Liver (tissue), 9 donors: ENCODE data around the gene CAV1. TPM values are rescaled to one million over a fixed set of nuclear protein-coding genes. Genes with fewer than 3 reads are reported as not detected.

Source experiments
- DNase-seq: peaks from one replicate; pipeline ENCODE4 v3.0.0-alpha.2; 2017; ENCODE audit warnings: low spot score
- H3K27ac ChIP-seq, 2 donors: one replicate each; pipeline ENCODE4 v1.7.0; 2013; ENCODE audit warnings: inconsistent platforms in 2 of 2, low read length in 2 of 2, control low read depth in 1 of 2, low read depth in 1 of 2, mild to moderate bottlenecking in 1 of 2
- H3K27me3 ChIP-seq, 4 donors: one replicate each; pipeline versions ENCODE4 v1.6.1 to v1.7.0; 2013; ENCODE audit warnings: low read length in 3 of 4, inconsistent platforms in 1 of 4, mild to moderate bottlenecking in 1 of 4, moderate library complexity in 1 of 4; ENCODE audit not compliant: control insufficient read depth in 4 of 4, insufficient read depth in 4 of 4
- H3K36me3 ChIP-seq, 4 donors: one replicate each; pipeline versions ENCODE4 v1.6.1 to v1.7.0; 2013; ENCODE audit warnings: low read length in 3 of 4, mild to moderate bottlenecking in 3 of 4, low read depth in 1 of 4, moderate library complexity in 1 of 4; ENCODE audit not compliant: control insufficient read depth in 4 of 4, insufficient read depth in 3 of 4
- H3K4me1 ChIP-seq, 4 donors: one replicate each; pipeline versions ENCODE4 v1.6.1 to v1.7.0; 2013; ENCODE audit warnings: low read length in 3 of 4, mild to moderate bottlenecking in 3 of 4, moderate library complexity in 1 of 4; ENCODE audit not compliant: control insufficient read depth in 4 of 4, insufficient read depth in 4 of 4
- H3K4me3 ChIP-seq, 3 donors: one replicate each; pipeline versions ENCODE4 v1.6.1 to v1.7.0; 2013; ENCODE audit warnings: low read length in 3 of 3, control low read depth in 1 of 3, low read depth in 1 of 3, mild to moderate bottlenecking in 1 of 3
- H3K9ac ChIP-seq, 2 donors: one replicate each; pipeline ENCODE4 v1.7.0; 2013; ENCODE audit warnings: low read length in 2 of 2, mild to moderate bottlenecking in 2 of 2, moderate library complexity in 2 of 2, control low read depth in 1 of 2, low read depth in 1 of 2
- H3K9me3 ChIP-seq, 4 donors: one replicate each; pipeline versions ENCODE4 v1.6.1 to v1.7.0; 2013; ENCODE audit warnings: low read length in 3 of 4; ENCODE audit not compliant: control insufficient read depth in 4 of 4
- ATF3 ChIP-seq: IDR thresholded peaks from 2 replicates; pipeline ENCODE4 v1.6.1; 2016; ENCODE audit warnings: antibody characterized with exemption
- CTCF ChIP-seq: fragments of 150-350 bp; IDR thresholded peaks from 2 replicates; pipeline ENCODE4 v1.5.1; 2017; ENCODE audit warnings: improper control_type of control experiment, low read depth, low read length; ENCODE audit not compliant: missing input control
- EGR1 ChIP-seq, 2 donors: IDR thresholded peaks; 2 replicates each; pipeline ENCODE4 v1.6.1; 2016 to 2018; ENCODE audit warnings: antibody characterized with exemption in 2 of 2, low read depth in 2 of 2
- FOXA1 ChIP-seq: IDR thresholded peaks from 2 replicates; pipeline ENCODE4 v1.6.1; 2016; ENCODE audit warnings: antibody characterized with exemption
- FOXA2 ChIP-seq: IDR thresholded peaks from 2 replicates; pipeline ENCODE4 v1.6.1; 2016; ENCODE audit warnings: antibody characterized with exemption
- GABPA ChIP-seq, 2 donors: IDR thresholded peaks in 1 of 2; conservative IDR thresholded peaks in 1 of 2; 2 replicates each; pipeline ENCODE4 v1.6.1; 2016; ENCODE audit warnings: antibody characterized with exemption in 2 of 2, mild to moderate bottlenecking in 1 of 2, moderate library complexity in 1 of 2
- HNF4A ChIP-seq, 2 donors: conservative IDR thresholded peaks; 2 replicates each; pipeline ENCODE4 v1.6.1; 2016; ENCODE audit warnings: antibody characterized with exemption in 2 of 2, mild to moderate bottlenecking in 2 of 2
- HNF4G ChIP-seq: IDR thresholded peaks from 2 replicates; pipeline ENCODE4 v1.6.1; 2016; ENCODE audit warnings: antibody characterized with exemption
- JUND ChIP-seq, 2 donors: IDR thresholded peaks; 2 replicates each; pipeline ENCODE4 v1.6.1; 2016; ENCODE audit warnings: antibody characterized with exemption in 2 of 2
- MAX ChIP-seq: IDR thresholded peaks from 2 replicates; pipeline ENCODE4 v1.6.1; 2016; ENCODE audit warnings: antibody characterized with exemption
- NR2F2 ChIP-seq: IDR thresholded peaks from 2 replicates; pipeline ENCODE4 v1.6.1; 2016; ENCODE audit warnings: antibody characterized with exemption
- RAD21 ChIP-seq, 2 donors: IDR thresholded peaks; 2 replicates each; pipeline ENCODE4 v1.6.1; 2016; ENCODE audit warnings: antibody characterized with exemption in 2 of 2, mild to moderate bottlenecking in 2 of 2
- REST ChIP-seq: IDR thresholded peaks from 2 replicates; pipeline ENCODE4 v1.6.1; 2016; ENCODE audit warnings: antibody characterized with exemption, mild to moderate bottlenecking
- RXRA ChIP-seq, 2 donors: IDR thresholded peaks; 2 replicates each; pipeline ENCODE4 v1.6.1; 2017 to 2018; ENCODE audit warnings: antibody characterized with exemption in 2 of 2, mild to moderate bottlenecking in 1 of 2
- SP1 ChIP-seq: IDR thresholded peaks from 2 replicates; pipeline ENCODE4 v1.6.1; 2018; ENCODE audit warnings: antibody characterized with exemption, mild to moderate bottlenecking
- TAF1 ChIP-seq: conservative IDR thresholded peaks from 2 replicates; pipeline ENCODE4 v1.6.1; 2016; ENCODE audit warnings: antibody characterized with exemption, mild to moderate bottlenecking
- YY1 ChIP-seq: IDR thresholded peaks from 2 replicates; pipeline ENCODE4 v1.6.1; 2016; ENCODE audit warnings: antibody characterized with exemption, mild to moderate bottlenecking
- ZBTB33 ChIP-seq: IDR thresholded peaks from 2 replicates; pipeline ENCODE4 v1.6.1; 2016; ENCODE audit warnings: antibody characterized with exemption
- WGBS: extraction: QIAGEN DNeasy Blood & Tissue Kit; methylation state at CpG from one replicate; pipeline ENCODE4 v1.1.7; 2013; 5-methylcytosine and 5-hydroxymethylcytosine counted together
- polyA plus RNA-seq, 2 donors: library from polyadenylated mRNA; stranded (reverse) in 1 of 2; unstranded in 1 of 2; fragments of 200-250 nt in 1 of 2; fragments of >200 nt in 1 of 2; fragmentation: Nextera tagmentation in 1 of 2; extraction: Ambion mirVana in 1 of 2; gene quantifications; one replicate each; pipeline versions ENCODE4 v1.2.1 to v1.2.3, GENCODE V29; 2013 to 2015
- total RNA-seq, 2 donors: library from RNA; depleted of rRNA; stranded (reverse); fragments of >200 nt; gene quantifications; one replicate each; pipeline ENCODE4 v1.2.3, GENCODE V29; 2014
- donor health status: healthy.
- donor health status: healthy.
- donor health status: healthy.
- donor health status: healthy.
- donor health status: healthy.

Gene CAV1
- total and polyA plus RNA-seq, 4 donors = 9.9 to 13.4 (median 11.6) TPM

GRCh38 chr7:116505278-116505677 is 19.6 kb upstream of the CAV1 start (continued):
- TF ChIP-seq CTCF (no peak), YY1 (no peak), FOXA1 (no peak), EGR1 (IDR thresholded peaks at IDR 0.05; ENCODE audit: low read depth in 2 of 2) (no peak)

- H3K4me1 ChIP-seq = peaks cover 0 to 17% (median 8%) of the 10 kb centered on the region in 4 donors
- no peak overlapping the region for H3K4me3 ChIP-seq
- no peak for TF ChIP-seq FOXA2
- TF ChIP-seq ZBTB33 = no peak
- TF ChIP-seq TAF1 = no peak
- TF ChIP-seq JUND (IDR thresholded peaks at IDR 0.05) = no peak
- TF ChIP-seq ATF3 = no peak
- TF ChIP-seq EGR1 (IDR thresholded peaks at IDR 0.05; ENCODE audit: low read depth in 2 of 2) = no peak
- TF ChIP-seq HNF4G = no peak
- TF ChIP-seq MAX = no peak
- no peak for TF ChIP-seq NR2F2
- TF ChIP-seq GABPA (IDR thresholded peaks at IDR 0.05 in 1 of 2, conservative IDR thresholded peaks at IDR 0.05 in 1 of 2) = no peak
- TF ChIP-seq YY1 = no peak
- no peak for TF ChIP-seq SP1
- no peak for TF ChIP-seq REST
- TF ChIP-seq HNF4A (conservative IDR thresholded peaks at IDR 0.05) = no peak
- no peak for TF ChIP-seq CTCF
- no peak for TF ChIP-seq RXRA (IDR thresholded peaks at IDR 0.05)
- TF ChIP-seq FOXA1 = no peak
- no peak for TF ChIP-seq RAD21 (IDR thresholded peaks at IDR 0.05)
- DNase-seq = no peak
- WGBS = 82% methylated on average over 3 of the region's 3 CpGs
- H3K36me3 ChIP-seq = peaks cover 0 to 7% (median 1%) of the 10 kb centered on the region in 4 donors
- H3K9me3 ChIP-seq = no peaks in the 10 kb centered on the region
- no peak overlapping the region for H3K27ac ChIP-seq
- no peak overlapping the region for H3K9ac ChIP-seq
- H3K27me3 ChIP-seq = no peaks in the 10 kb centered on the region
These were observed 19.0 kb upstream of the CAV1 start for GRCh38 chr7:116505823-116506222.
